ENCODE data around the gene TM9SF1. TPM values are rescaled to one million over a fixed set of nuclear protein-coding genes. Genes with fewer than 3 reads are reported as not detected.

The TM9SF1 gene
- total and polyA plus RNA-seq, 2 of the 13 experiments (the other 11 are each of a cell fraction or from before 2014, with no cell fraction given) = 83.2 to 110 TPM

DNA sequence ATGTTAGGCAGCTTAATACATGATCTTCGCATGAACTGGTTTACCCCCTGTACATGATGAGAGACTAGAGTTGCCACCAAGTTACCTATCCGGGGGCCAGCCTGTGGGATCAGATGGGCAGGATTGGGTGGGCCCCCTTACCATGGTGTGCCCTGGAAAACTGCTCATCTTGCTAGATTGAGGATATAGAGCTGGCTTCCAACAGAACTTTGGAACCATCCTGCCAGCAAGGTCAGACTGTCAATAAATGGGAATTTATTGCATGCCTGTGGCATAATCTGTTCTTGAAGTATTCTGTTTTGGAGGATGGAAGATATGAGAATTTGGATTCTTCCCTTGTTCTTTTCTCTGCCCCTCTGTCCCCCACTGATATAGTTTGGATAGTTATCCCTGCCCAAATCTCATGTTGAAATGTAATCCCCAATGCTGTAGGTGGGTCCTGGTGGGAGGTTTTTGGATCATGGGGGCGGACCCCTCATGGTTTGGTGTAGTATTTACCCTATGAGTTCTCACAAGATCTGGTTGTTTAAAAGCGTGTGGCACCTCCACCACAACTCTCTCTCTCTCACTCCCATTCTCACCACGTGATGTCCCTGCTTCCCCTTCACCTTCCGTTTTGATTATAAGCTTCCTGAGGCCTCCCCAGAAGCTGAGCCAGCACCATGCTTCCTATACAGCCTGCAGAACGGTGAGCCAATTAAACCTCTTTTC, 3.7 kb upstream of the TM9SF1 start (continued):
- no peak for TF ChIP-seq ZBTB4 (CRISPR knock-in tag; IDR thresholded peaks at IDR 0.05; ENCODE audit: borderline replicate concordance)
- no peak for TF ChIP-seq HCFC1 (IDR thresholded peaks at IDR 0.05; ENCODE audit: low read depth, low read length)
- TF ChIP-seq ZNF335 (CRISPR knock-in tag; IDR thresholded peaks at IDR 0.05) = no peak
- no peak for TF ChIP-seq DPF2 (CRISPR knock-in tag; IDR thresholded peaks at IDR 0.05; ENCODE audit: borderline replicate concordance, low read depth)
- TF ChIP-seq MEIS1 (CRISPR knock-in tag; IDR thresholded peaks at IDR 0.05; ENCODE audit: borderline replicate concordance) = no peak
- TF ChIP-seq RFX1 (IDR thresholded peaks at IDR 0.05) = no peak
- TF ChIP-seq ZNF577 (CRISPR knock-in tag; IDR thresholded peaks at IDR 0.05; ENCODE audit: borderline replicate concordance, low read depth) = no peak
- TF ChIP-seq ZEB1 (IDR thresholded peaks at IDR 0.05; ENCODE audit: insufficient replicate concordance, low read depth) = no peak
- TF ChIP-seq ZNF788 (CRISPR knock-in tag; IDR thresholded peaks at IDR 0.05; ENCODE audit: borderline replicate concordance) = 0 out of 2 replicates have a peak, but pooled peaks have one; percentile 28
- TF ChIP-seq ZFY (CRISPR knock-in tag; IDR thresholded peaks at IDR 0.05) = no peak
- TF ChIP-seq ISL2 (CRISPR knock-in tag; IDR thresholded peaks at IDR 0.05) = no peak
- no peak for TF ChIP-seq SMARCC2 (IDR thresholded peaks at IDR 0.05)
- TF ChIP-seq ZMYM2 (CRISPR knock-in tag; IDR thresholded peaks at IDR 0.05) = peak; percentile 48; the same call in 1 of the 2 replicates
- 0 out of 2 replicates have a peak, but pooled peaks have one; percentile 17 for TF ChIP-seq ZNF430 (CRISPR knock-in tag; IDR thresholded peaks at IDR 0.05)
- no peak for TF ChIP-seq ZBTB39 (CRISPR knock-in tag; IDR thresholded peaks at IDR 0.05)
- TF ChIP-seq, protein P1, sequence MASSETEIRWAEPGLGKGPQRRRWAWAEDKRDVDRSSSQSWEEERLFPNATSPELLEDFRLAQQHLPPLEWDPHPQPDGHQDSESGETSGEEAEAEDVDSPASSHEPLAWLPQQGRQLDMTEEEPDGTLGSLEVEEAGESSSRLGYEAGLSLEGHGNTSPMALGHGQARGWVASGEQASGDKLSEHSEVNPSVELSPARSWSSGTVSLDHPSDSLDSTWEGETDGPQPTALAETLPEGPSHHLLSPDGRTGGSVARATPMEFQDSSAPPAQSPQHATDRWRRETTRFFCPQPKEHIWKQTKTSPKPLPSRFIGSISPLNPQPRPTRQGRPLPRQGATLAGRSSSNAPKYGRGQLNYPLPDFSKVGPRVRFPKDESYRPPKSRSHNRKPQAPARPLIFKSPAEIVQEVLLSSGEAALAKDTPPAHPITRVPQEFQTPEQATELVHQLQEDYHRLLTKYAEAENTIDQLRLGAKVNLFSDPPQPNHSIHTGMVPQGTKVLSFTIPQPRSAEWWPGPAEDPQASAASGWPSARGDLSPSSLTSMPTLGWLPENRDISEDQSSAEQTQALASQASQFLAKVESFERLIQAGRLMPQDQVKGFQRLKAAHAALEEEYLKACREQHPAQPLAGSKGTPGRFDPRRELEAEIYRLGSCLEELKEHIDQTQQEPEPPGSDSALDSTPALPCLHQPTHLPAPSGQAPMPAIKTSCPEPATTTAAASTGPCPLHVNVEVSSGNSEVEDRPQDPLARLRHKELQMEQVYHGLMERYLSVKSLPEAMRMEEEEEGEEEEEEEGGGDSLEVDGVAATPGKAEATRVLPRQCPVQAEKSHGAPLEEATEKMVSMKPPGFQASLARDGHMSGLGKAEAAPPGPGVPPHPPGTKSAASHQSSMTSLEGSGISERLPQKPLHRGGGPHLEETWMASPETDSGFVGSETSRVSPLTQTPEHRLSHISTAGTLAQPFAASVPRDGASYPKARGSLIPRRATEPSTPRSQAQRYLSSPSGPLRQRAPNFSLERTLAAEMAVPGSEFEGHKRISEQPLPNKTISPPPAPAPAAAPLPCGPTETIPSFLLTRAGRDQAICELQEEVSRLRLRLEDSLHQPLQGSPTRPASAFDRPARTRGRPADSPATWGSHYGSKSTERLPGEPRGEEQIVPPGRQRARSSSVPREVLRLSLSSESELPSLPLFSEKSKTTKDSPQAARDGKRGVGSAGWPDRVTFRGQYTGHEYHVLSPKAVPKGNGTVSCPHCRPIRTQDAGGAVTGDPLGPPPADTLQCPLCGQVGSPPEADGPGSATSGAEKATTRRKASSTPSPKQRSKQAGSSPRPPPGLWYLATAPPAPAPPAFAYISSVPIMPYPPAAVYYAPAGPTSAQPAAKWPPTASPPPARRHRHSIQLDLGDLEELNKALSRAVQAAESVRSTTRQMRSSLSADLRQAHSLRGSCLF (CRISPR knock-in tag; IDR thresholded peaks at IDR 0.05; ENCODE audit: borderline replicate concordance) = no peak
- TF ChIP-seq KMT2A (CRISPR knock-in tag; IDR thresholded peaks at IDR 0.05) = no peak
- TF ChIP-seq SMYD3 (CRISPR knock-in tag; IDR thresholded peaks at IDR 0.05) = no peak
- no peak for TF ChIP-seq ATAD3A (CRISPR knock-in tag; IDR thresholded peaks at IDR 0.05)
- no peak for TF ChIP-seq MLX (CRISPR knock-in tag; IDR thresholded peaks at IDR 0.05)
